ENCODE results near the gene AOPEP. TPM values are rescaled to one million over a fixed set of nuclear protein-coding genes. Genes with fewer than 3 reads are reported as not detected.

The AOPEP gene
- total and polyA plus RNA-seq, 4 donors: 29.0 to 121 (median 60.0) TPM

DNA sequence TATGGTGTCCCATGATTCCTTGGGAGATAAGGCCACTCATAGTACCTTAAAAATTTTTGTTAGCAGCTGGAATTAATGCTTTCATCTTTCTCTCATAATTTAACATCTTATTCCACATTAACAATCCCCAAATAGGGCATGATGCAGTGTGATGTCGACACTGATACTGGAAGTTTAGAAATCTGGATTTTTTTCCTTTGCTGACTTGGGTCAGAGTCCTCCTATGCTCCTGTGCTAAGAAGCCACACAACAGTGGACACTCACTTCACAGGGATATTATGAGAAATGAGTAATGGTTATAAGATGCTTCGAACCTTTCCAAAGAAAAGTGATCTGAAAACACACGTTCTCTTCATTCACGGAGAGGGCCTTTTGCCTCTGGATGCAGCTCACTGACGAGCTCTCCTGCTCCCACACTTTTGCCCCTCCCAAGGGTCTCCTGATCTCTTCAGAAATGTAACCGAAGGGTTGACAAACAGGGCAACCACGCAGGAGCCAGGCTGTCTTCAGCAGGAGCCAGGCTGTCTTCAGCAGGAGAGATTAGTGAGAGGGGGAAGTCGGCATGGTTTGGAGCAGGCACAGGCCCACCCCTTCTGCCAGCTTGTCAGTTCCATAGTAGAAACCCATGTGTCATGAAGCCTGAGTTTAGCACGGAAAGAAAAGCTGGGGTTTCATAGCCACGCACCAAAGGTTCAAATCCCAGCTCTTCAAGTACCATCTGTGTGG is 247.8 kb downstream of the AOPEP start:
- 85 to 90% methylated on average over 10 of the region's 10 CpGs for WGBS, 2 donors
- Histone ChIP-seq H3K4me3 (no peak overlapping the region), H3K27me3 (ENCODE audit: control insufficient read depth in 3 of 3, insufficient read depth in 3 of 3, low read length in 2 of 3) (no peaks in the 10 kb centered on the region), H3K4me1 (ENCODE audit: control insufficient read depth in 5 of 5, insufficient read depth in 5 of 5, low read length in 5 of 5) (peaks cover 0 to 21% (median 6%) of the 10 kb centered on the region in 5 donors), H3K9me3 (ENCODE audit: control insufficient read depth in 4 of 4, insufficient read depth in 3 of 4, low read length in 3 of 4) (no peaks in the 10 kb centered on the region), H3K9ac (ENCODE audit: insufficient read depth in 1 of 2, low read length in 2 of 2) (no peak overlapping the region), H3K36me3 (ENCODE audit: control insufficient read depth in 4 of 4, insufficient read depth in 4 of 4, low read length in 4 of 4) (peaks cover 0 to 1% (median 0%) of the 10 kb centered on the region in 4 donors), H3K27ac (ENCODE audit: low read depth in 1 of 2, low read length in 1 of 2) (peak overlapping the region in 1 of 2 donors; percentile 37)
- ATAC-seq (ENCODE audit: insufficient read depth, low FRiP score) (no peak), DNase-seq (no peak)
- TF ChIP-seq, protein P1, sequence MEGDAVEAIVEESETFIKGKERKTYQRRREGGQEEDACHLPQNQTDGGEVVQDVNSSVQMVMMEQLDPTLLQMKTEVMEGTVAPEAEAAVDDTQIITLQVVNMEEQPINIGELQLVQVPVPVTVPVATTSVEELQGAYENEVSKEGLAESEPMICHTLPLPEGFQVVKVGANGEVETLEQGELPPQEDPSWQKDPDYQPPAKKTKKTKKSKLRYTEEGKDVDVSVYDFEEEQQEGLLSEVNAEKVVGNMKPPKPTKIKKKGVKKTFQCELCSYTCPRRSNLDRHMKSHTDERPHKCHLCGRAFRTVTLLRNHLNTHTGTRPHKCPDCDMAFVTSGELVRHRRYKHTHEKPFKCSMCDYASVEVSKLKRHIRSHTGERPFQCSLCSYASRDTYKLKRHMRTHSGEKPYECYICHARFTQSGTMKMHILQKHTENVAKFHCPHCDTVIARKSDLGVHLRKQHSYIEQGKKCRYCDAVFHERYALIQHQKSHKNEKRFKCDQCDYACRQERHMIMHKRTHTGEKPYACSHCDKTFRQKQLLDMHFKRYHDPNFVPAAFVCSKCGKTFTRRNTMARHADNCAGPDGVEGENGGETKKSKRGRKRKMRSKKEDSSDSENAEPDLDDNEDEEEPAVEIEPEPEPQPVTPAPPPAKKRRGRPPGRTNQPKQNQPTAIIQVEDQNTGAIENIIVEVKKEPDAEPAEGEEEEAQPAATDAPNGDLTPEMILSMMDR (IDR thresholded peaks at IDR 0.05; ENCODE audit: control extremely low read depth, extremely low read depth): no peak

DNA sequence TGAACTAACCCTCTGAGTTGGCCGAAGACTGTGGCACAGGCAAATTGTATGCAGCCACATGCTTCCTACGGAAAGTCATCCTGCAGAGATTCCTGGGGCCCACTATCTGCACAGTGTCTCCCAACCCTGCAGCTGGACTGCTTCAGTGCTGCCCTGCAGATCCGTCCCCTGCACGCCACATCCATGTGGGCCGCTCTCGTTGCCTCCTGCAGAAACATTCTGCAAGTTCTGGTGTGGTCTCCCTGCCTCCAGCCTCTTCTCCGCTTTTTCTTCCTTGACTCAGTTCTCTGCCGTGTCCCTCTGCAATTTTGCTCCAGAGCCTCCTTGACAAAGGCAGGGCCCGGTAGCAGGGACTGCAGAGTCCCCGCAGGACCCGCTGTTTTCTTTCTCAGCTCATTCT is 249.0 kb downstream of the AOPEP start:
- Histone ChIP-seq H3K9me3 (ENCODE audit: control insufficient read depth in 4 of 4, insufficient read depth in 3 of 4, low read length in 3 of 4) (no peaks in the 10 kb centered on the region), H3K9ac (ENCODE audit: insufficient read depth in 1 of 2, low read length in 2 of 2) (no peak overlapping the region), H3K36me3 (ENCODE audit: control insufficient read depth in 4 of 4, insufficient read depth in 4 of 4, low read length in 4 of 4) (peaks cover 0 to 2% (median 0%) of the 10 kb centered on the region in 4 donors), H3K27me3 (ENCODE audit: control insufficient read depth in 3 of 3, insufficient read depth in 3 of 3, low read length in 2 of 3) (no peaks in the 10 kb centered on the region), H3K27ac (ENCODE audit: low read depth in 1 of 2, low read length in 1 of 2) (no peak overlapping the region), H3K4me1 (ENCODE audit: control insufficient read depth in 5 of 5, insufficient read depth in 5 of 5, low read length in 5 of 5) (peaks cover 0 to 21% (median 6%) of the 10 kb centered on the region in 5 donors), H3K4me3 (no peak overlapping the region)
- 94% methylated on average over 11 of the region's 11 CpGs for WGBS, 2 donors
- ATAC-seq (ENCODE audit: insufficient read depth, low FRiP score) (no peak), DNase-seq (no peak)
- TF ChIP-seq, protein P1 (IDR thresholded peaks at IDR 0.05; ENCODE audit: control extremely low read depth, extremely low read depth): no peak

DNA sequence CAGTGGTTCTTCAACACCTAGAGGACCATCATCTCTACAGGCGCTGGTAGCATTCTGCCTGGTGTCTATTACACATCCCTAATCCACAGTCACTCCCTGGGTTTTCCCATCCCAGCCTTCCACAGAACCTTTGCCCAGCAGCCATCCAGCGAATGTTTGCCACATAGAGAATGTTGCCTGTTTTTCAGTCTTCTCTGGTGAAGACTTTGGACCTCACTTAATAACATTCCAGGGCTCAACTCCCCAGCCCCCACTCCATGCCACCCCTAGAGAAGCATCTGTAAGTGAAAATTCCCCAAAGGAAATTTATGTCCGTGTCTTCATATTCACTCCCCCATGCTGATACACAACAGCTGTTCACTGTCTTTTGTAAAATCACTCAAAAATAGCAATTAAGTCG is 249.6 kb downstream of the AOPEP start:
- Histone ChIP-seq H3K27me3 (ENCODE audit: control insufficient read depth in 3 of 3, insufficient read depth in 3 of 3, low read length in 2 of 3) (no peaks in the 10 kb centered on the region), H3K36me3 (ENCODE audit: control insufficient read depth in 4 of 4, insufficient read depth in 4 of 4, low read length in 4 of 4) (peaks cover 0 to 2% (median 0%) of the 10 kb centered on the region in 4 donors), H3K9me3 (ENCODE audit: control insufficient read depth in 4 of 4, insufficient read depth in 3 of 4, low read length in 3 of 4) (no peaks in the 10 kb centered on the region), H3K4me3 (no peak overlapping the region), H3K4me1 (ENCODE audit: control insufficient read depth in 5 of 5, insufficient read depth in 5 of 5, low read length in 5 of 5) (peaks cover 0 to 21% (median 6%) of the 10 kb centered on the region in 5 donors), H3K9ac (ENCODE audit: insufficient read depth in 1 of 2, low read length in 2 of 2) (no peak overlapping the region), H3K27ac (ENCODE audit: low read depth in 1 of 2, low read length in 1 of 2) (no peak overlapping the region)
- TF ChIP-seq, protein P1 (IDR thresholded peaks at IDR 0.05; ENCODE audit: control extremely low read depth, extremely low read depth): no peak
- peak; percentile 20 to 57 (median 42) for DNase-seq
- WGBS, 2 donors: 78 to 87% methylated on average over 4 of the region's 4 CpGs
- no peak for ATAC-seq (ENCODE audit: insufficient read depth, low FRiP score)
